WERI-Rb-1 (cell line): ENCODE measurements around the gene HHATL.

Experiments used
- DNase-seq: peaks from one replicate; pipeline ENCODE4 v3.0.0-alpha.2; 2020
- H3K27ac ChIP-seq: fragments of 250-450 bp; sonication (Bioruptor Pico); 2 replicates; pipeline ENCODE4 v1.5.1; 2020; ENCODE audit warnings: mild to moderate bottlenecking, moderate library complexity
- H3K27me3 ChIP-seq: fragments of 250-450 bp; sonication (Bioruptor Pico); 2 replicates; pipeline ENCODE4 v1.5.1; 2021; ENCODE audit warnings: mild to moderate bottlenecking, low read depth, moderate library complexity; ENCODE audit not compliant: insufficient read depth, severe bottlenecking
- H3K36me3 ChIP-seq: fragments of 250-450 bp; sonication (Bioruptor Pico); 2 replicates; pipeline ENCODE4 v1.5.1; 2020; ENCODE audit warnings: mild to moderate bottlenecking, moderate library complexity
- H3K4me3 ChIP-seq: 2 replicates; pipeline ENCODE4 v1.5.1; 2011; ENCODE audit warnings: low read depth, mild to moderate bottlenecking, control low read depth, low read length
- H3K9me3 ChIP-seq: fragments of 250-450 bp; sonication (Bioruptor Pico); 2 replicates; pipeline ENCODE4 v1.5.1; 2021; ENCODE audit warnings: mild to moderate bottlenecking, moderate library complexity; ENCODE audit not compliant: severe bottlenecking
- CTCF ChIP-seq: IDR thresholded peaks from 2 replicates; pipeline ENCODE4 v1.5.1; 2011; ENCODE audit warnings: low read depth, mild to moderate bottlenecking, control low read depth, inconsistent platforms, low read length

HHATL gene

GRCh38 chr3:42667523-42668412 lies 34.8 kb downstream of the HHATL start:
- peak; percentile 75 for DNase-seq
- no peak overlapping the region for H3K4me3 ChIP-seq
- H3K36me3 ChIP-seq, result no peaks in the 10 kb centered on the region
- no peak for TF ChIP-seq CTCF
- peak overlapping the region; percentile 64 for H3K27ac ChIP-seq
- peaks cover 7% of the 10 kb centered on the region for H3K9me3 ChIP-seq
- H3K27me3 ChIP-seq, result no peaks in the 10 kb centered on the region

GRCh38 chr3:42667096-42667522 lies 35.5 kb downstream of the HHATL start:
- H3K27me3 ChIP-seq, result no peaks in the 10 kb centered on the region
- peak overlapping the region; percentile 64 for H3K27ac ChIP-seq
- no peaks in the 10 kb centered on the region for H3K36me3 ChIP-seq
- no peak overlapping the region for H3K4me3 ChIP-seq
- peaks cover 7% of the 10 kb centered on the region for H3K9me3 ChIP-seq
- TF ChIP-seq CTCF, result no peak
- DNase-seq, result no peak

- no peak for TF ChIP-seq CTCF
- no peak overlapping the region for H3K27ac ChIP-seq
Observed at GRCh38 chr3:42666577-42666998, 36.0 kb downstream of the HHATL start.

GRCh38 chr3:42666022-42666421 lies 36.6 kb downstream of the HHATL start:
- no peak for TF ChIP-seq CTCF
- Histone ChIP-seq H3K27me3 (no peaks in the 10 kb centered on the region), H3K36me3 (no peaks in the 10 kb centered on the region), H3K9me3 (peaks cover 7% of the 10 kb centered on the region), H3K4me3 (no peak overlapping the region), H3K27ac (no peak overlapping the region)
- no peak for DNase-seq

More at GRCh38 chr3:42666577-42666998, 36.0 kb downstream of the HHATL start:
- Histone ChIP-seq H3K9me3 (peaks cover 7% of the 10 kb centered on the region), H3K4me3 (no peak overlapping the region), H3K27me3 (no peaks in the 10 kb centered on the region), H3K36me3 (no peaks in the 10 kb centered on the region)
- DNase-seq, result no peak

GRCh38 chr3:42665050-42665878 lies 37.3 kb downstream of the HHATL start:
- Histone ChIP-seq H3K4me3 (no peak overlapping the region), H3K27me3 (no peaks in the 10 kb centered on the region), H3K36me3 (no peaks in the 10 kb centered on the region), H3K27ac (no peak overlapping the region), H3K9me3 (peaks cover 7% of the 10 kb centered on the region)
- DNase-seq, result no peak
- no peak for TF ChIP-seq CTCF
